Lower leg skin (tissue), 4 donors: ENCODE results near the gene C12orf75. TPM values are rescaled to one million over a fixed set of nuclear protein-coding genes. Genes with fewer than 3 reads are reported as not detected.
"Not testable (repeated sequence)": the region's sequence is repeated elsewhere in the genome, so short reads cannot be mapped to it uniquely, and the experiment has no call there.

Source experiments
- DNase-seq, 2 donors: peaks; one replicate each; pipeline ENCODE4 v3.0.0-alpha.2; 2019; ENCODE audit warnings: low spot score in 2 of 2
- H3K4me3 ChIP-seq: fragments of 200-600 bp; sonication (generic); 2 replicates; pipeline ENCODE4 v1.5.1; 2017; ENCODE audit warnings: mild to moderate bottlenecking, low read depth; ENCODE audit not compliant: poor library complexity, severe bottlenecking
- POLR2A ChIP-seq, 2 donors: fragments of 450-650 bp; IDR thresholded peaks; one replicate each; pipeline ENCODE4 v1.6.1; 2016 to 2017; ENCODE audit warnings: antibody characterized with exemption in 2 of 2, mild to moderate bottlenecking in 1 of 2, moderate library complexity in 1 of 2
- WGBS, 2 donors: methylation state at CpG; one replicate each; pipeline ENCODE4 v1.1.5; 2018; 5-methylcytosine and 5-hydroxymethylcytosine counted together
- intact Hi-C: fragments of 100-400 bp; cut with DNase I; formaldehyde crosslinking; loops from one replicate; pipeline ENCODE4 v1.15.0; 2023; ENCODE audit warnings: low total_unique reads
- total RNA-seq, 4 donors: library from RNA; depleted of rRNA; stranded (reverse); fragments of >200 nt; gene quantifications; one replicate each; pipeline ENCODE4 v1.1.0, GENCODE V29; 2016
- TF ChIP-seq, protein P1 (sequence below), 3 donors: fragments of 450-650 bp; IDR thresholded peaks; one replicate each; pipeline ENCODE4 v1.5.1; 2016; ENCODE audit warnings: antibody characterized with exemption in 3 of 3, mild to moderate bottlenecking in 3 of 3, moderate library complexity in 2 of 3

Gene C12orf75
- total RNA-seq, 4 donors from 2014 or later = 13.2 to 24.3 (median 15.4) TPM

DNA sequence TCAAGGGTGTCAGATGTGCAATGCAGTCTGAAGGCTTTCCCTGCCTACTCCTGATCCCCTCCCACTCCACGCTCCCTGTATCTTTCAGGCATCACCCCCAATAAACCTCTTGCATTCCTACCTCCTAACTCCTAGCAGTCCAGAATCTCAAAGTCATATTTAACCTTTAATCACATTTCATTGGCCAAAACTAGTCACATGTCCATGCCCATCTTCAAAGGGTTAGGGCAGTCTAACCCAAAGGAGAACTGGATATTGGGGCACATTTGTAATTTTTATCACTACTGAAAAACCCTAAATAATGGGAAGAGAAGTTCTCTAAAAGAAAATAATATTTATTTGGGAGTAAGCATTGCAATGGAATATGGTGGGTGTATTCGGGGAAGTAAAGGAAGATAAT lies 5.4 kb upstream of the C12orf75 start:
- 94 to 97% methylated on average over 2 of the region's 2 CpGs for WGBS, 2 donors
- DNase-seq = no peak
- intact Hi-C loops = no loop called here
- no peak overlapping the region for H3K4me3 ChIP-seq
- TF ChIP-seq, protein P1, sequence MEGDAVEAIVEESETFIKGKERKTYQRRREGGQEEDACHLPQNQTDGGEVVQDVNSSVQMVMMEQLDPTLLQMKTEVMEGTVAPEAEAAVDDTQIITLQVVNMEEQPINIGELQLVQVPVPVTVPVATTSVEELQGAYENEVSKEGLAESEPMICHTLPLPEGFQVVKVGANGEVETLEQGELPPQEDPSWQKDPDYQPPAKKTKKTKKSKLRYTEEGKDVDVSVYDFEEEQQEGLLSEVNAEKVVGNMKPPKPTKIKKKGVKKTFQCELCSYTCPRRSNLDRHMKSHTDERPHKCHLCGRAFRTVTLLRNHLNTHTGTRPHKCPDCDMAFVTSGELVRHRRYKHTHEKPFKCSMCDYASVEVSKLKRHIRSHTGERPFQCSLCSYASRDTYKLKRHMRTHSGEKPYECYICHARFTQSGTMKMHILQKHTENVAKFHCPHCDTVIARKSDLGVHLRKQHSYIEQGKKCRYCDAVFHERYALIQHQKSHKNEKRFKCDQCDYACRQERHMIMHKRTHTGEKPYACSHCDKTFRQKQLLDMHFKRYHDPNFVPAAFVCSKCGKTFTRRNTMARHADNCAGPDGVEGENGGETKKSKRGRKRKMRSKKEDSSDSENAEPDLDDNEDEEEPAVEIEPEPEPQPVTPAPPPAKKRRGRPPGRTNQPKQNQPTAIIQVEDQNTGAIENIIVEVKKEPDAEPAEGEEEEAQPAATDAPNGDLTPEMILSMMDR (IDR thresholded peaks at IDR 0.05) = no peak
- TF ChIP-seq POLR2A (IDR thresholded peaks at IDR 0.05) = no peak

- 1 to 5% methylated on average over 9 of the region's 9 CpGs for WGBS, 2 donors
- H3K4me3 ChIP-seq = peak overlapping the region; percentile 4
- DNase-seq = no peak
- intact Hi-C loops = no loop called here
- no peak for TF ChIP-seq POLR2A (IDR thresholded peaks at IDR 0.05)
- TF ChIP-seq, protein P1 (IDR thresholded peaks at IDR 0.05) = no peak
Observed at GRCh38 chr12:105329926-105330282, 587 bp upstream of the C12orf75 start.

- TF ChIP-seq, protein P1 (IDR thresholded peaks at IDR 0.05) = no peak
- TF ChIP-seq POLR2A (IDR thresholded peaks at IDR 0.05) = no peak
- DNase-seq = peak in 1 of 2 donors; percentile 85
- WGBS, 2 donors = 3 to 4% methylated on average over 16 to 21 of the region's 46 CpGs
- H3K4me3 ChIP-seq = peak overlapping the region; percentile 4
- intact Hi-C loops = no loop called here
Observed at GRCh38 chr12:105330931-105331804, 677 bp downstream of the C12orf75 start.

- DNase-seq = no peak
- WGBS, 2 donors = 53 to 62% methylated on average over 8 of the region's 8 CpGs
- TF ChIP-seq, protein P1 (IDR thresholded peaks at IDR 0.05) = no peak
- TF ChIP-seq POLR2A (IDR thresholded peaks at IDR 0.05) = no peak
- intact Hi-C loops = no loop called here
- no peak overlapping the region for H3K4me3 ChIP-seq
Observed at GRCh38 chr12:105331805-105332251, 1.3 kb downstream of the C12orf75 start.

GRCh38 chr12:105332286-105332685 lies 1.8 kb downstream of the C12orf75 start:
- H3K4me3 ChIP-seq, intact Hi-C loops, DNase-seq: not testable (repeated sequence)
- WGBS, 2 donors = 81 to 89% methylated on average over 6 of the region's 6 CpGs

DNA sequence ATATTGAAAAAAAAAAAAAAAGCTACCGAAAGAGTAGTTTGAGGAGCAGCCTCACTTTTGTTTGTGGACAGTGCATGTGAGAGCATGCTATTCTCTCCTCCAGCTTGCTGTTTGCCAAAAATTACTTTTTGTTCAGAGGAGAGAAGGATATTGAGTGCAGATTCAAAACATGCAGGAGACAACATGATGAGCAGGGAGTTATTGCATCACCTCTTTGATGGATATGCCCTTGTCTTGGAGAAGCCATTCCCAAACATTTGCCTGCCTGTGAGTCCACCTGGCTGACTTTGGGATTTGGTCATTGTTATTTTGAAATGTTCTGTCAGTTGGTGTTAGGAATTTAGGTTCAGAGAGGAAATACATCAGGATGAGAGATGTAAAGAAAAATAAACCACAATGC lies 2.4 kb downstream of the C12orf75 start:
- WGBS, 2 donors = 59 to 63% methylated on average over 1 of the region's 1 CpG
- no peak overlapping the region for H3K4me3 ChIP-seq
- no peak for DNase-seq
- TF ChIP-seq, protein P1 (IDR thresholded peaks at IDR 0.05) = no peak
- intact Hi-C loops = no loop called here
